Measurements from ENCODE around the gene CREBL2. TPM values are rescaled to one million over a fixed set of nuclear protein-coding genes. Genes with fewer than 3 reads are reported as not detected.

Gene CREBL2
- total and polyA plus RNA-seq, 10 of the 15 experiments (the other 5 are each of a cell fraction or from before 2014, with no cell fraction given), result 4.6 to 19.1 (median 13.5) TPM

DNA sequence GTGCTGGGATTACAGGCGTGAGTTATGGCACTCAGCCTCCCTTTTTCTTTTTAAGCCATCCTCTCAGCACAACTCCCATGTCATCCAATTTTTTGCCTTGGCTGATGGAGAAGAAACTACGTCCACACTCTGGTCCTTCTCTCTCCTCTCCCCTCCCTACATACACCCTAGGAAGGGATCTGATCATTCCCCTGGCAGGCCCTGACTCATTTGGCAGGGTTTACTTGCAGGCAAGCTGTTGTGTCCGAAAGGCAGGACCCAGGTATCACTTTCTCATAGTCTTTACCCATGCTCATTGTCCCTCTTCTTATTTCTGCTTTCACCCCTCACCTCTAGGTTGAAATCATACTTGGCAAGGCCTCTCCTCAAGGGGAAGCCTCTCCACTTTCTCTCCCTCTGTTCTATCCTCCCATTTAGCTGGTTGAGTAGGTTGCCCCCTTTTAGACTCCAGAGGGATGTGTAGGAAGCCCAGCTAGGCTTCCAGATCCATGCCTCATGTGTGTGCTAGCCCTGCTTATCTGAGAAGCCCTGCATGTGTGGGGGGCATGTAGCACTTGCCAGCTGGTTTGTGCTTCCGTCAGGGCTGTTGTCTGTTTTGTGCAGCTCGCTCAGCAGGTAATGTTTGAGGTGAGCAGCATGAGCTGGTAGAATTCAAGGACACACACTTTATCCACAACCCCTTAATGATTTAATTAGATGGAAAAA lies 69.5 kb downstream of the CREBL2 start:
- in situ Hi-C loops (cut with MboI), result no loop called here
- Histone ChIP-seq H3K4me2 (ENCODE audit: control insufficient read depth, insufficient read depth) (no peak overlapping the region), H3K27me3 (replicated peaks in 1 of 2; ENCODE audit: control insufficient read depth in 2 of 2, insufficient read depth in 2 of 2, low read length in 1 of 2) (no peaks in the 10 kb centered on the region), H3K4me1 (ENCODE audit: control insufficient read depth, insufficient read depth, low read length) (peaks cover 3% of the 10 kb centered on the region; the same call in 1 of the 2 replicates), H3K9ac (ENCODE audit: control insufficient read depth, insufficient read depth, low read length) (no peak overlapping the region), H2AFZ (ENCODE audit: control insufficient read depth, low read depth, low read length) (no peak overlapping the region), H3K27ac (ENCODE audit: control insufficient read depth, insufficient read depth) (no peak overlapping the region), H3K4me3 (no peak overlapping the region), H3K79me2 (ENCODE audit: control insufficient read depth, insufficient read depth, low read length) (no peaks in the 10 kb centered on the region), H3K9me3 (replicated peaks; ENCODE audit: control insufficient read depth, insufficient read depth, low read length) (no peaks in the 10 kb centered on the region), H3K36me3 (ENCODE audit: control insufficient read depth in 2 of 2, insufficient read depth in 2 of 2, low read length in 1 of 2) (no peaks in the 10 kb centered on the region), H4K20me1 (ENCODE audit: control insufficient read depth, insufficient read depth) (no peaks in the 10 kb centered on the region)
- intact Hi-C loops (cut with micrococcal nuclease; ENCODE audit: unreplicated experiment), result no loop called here
- TF ChIP-seq PAX5 (IDR thresholded peaks at IDR 0.05; ENCODE audit: borderline replicate concordance, low read depth, low read length) (no peak), POU2F2 (IDR thresholded peaks at IDR 0.05; ENCODE audit: borderline replicate concordance, low read depth, low read length) (no peak), YBX1 (IDR thresholded peaks at IDR 0.05) (no peak), CBFB (IDR thresholded peaks at IDR 0.05; ENCODE audit: low read depth) (no peak), TAF1 (IDR thresholded peaks at IDR 0.05; ENCODE audit: borderline replicate concordance, low read depth, low read length) (no peak), RAD51 (IDR thresholded peaks at IDR 0.05) (no peak)
- WGBS (ENCODE audit: insufficient coverage, insufficient replicate concordance, low lambda C conversion rate, missing lambda C conversion rate), result 96% methylated on average over 5 of the region's 5 CpGs
- no peak for DNase-seq (ENCODE audit: low read depth, low spot score)
- ChIA-PET CTCF (interaction anchor here (1.1 to 1.8 kb wide), 2 partner anchors 9 to 56 kb away, joined by 4 to 5 read pairs; no protein-coding TSS in a partner anchor), SMC1A (ENCODE audit: uncharacterized antibody, unreplicated experiment) (interaction anchor here (0.6 to 1.8 kb wide), 5 partner anchors 9 to 22 kb away, joined by 3 to 9 read pairs (median 4); no protein-coding TSS in a partner anchor), POLR2A (interaction anchor here (0.5 to 1.7 kb wide), 3 partner anchors 10 to 127 kb away, joined by 3 to 5 read pairs (median 3); no protein-coding TSS in a partner anchor), RAD21 (ENCODE audit: unreplicated experiment) (interaction anchor here (0.6 kb wide), 1 partner anchor 29 kb away, joined by 4 read pairs; no protein-coding TSS in a partner anchor)
- ATAC-seq, result no peak
- no TSS peak for BruUV-seq (replicated peaks)
- FAIRE-seq, result no peak

DNA sequence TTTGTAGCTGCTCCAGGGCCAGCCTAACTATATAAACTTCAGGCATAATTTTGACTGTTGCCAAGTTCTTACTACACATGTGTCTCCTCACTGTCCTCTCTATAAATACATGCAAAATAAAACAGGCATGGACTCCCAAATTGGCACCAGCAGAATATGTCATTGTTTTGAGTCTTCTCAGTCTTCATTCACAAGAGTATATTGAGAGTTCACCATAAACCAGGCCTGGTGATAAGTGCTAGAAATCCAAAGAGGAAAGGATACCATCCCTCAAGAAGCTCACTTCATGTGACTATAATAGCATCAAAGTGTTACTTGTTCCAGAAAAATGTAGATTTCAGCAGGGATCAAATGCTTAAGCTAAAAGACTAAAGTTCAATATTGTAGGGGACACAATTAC lies 70.6 kb downstream of the CREBL2 start:
- Histone ChIP-seq H2AFZ (ENCODE audit: control insufficient read depth, low read depth, low read length) (no peak overlapping the region), H3K4me3 (no peak overlapping the region), H3K9ac (ENCODE audit: control insufficient read depth, insufficient read depth, low read length) (no peak overlapping the region), H3K4me2 (ENCODE audit: control insufficient read depth, insufficient read depth) (no peak overlapping the region), H3K27ac (ENCODE audit: control insufficient read depth, insufficient read depth) (no peak overlapping the region), H3K36me3 (ENCODE audit: control insufficient read depth in 2 of 2, insufficient read depth in 2 of 2, low read length in 1 of 2) (no peaks in the 10 kb centered on the region), H3K9me3 (replicated peaks; ENCODE audit: control insufficient read depth, insufficient read depth, low read length) (no peaks in the 10 kb centered on the region), H3K79me2 (ENCODE audit: control insufficient read depth, insufficient read depth, low read length) (no peaks in the 10 kb centered on the region), H3K27me3 (replicated peaks in 1 of 2; ENCODE audit: control insufficient read depth in 2 of 2, insufficient read depth in 2 of 2, low read length in 1 of 2) (no peaks in the 10 kb centered on the region), H3K4me1 (ENCODE audit: control insufficient read depth, insufficient read depth, low read length) (no peaks in the 10 kb centered on the region), H4K20me1 (ENCODE audit: control insufficient read depth, insufficient read depth) (no peaks in the 10 kb centered on the region)
- ChIA-PET CTCF (interaction anchor here (0.7 to 2.0 kb wide), 5 partner anchors 12 to 230 kb away, joined by 3 to 8 read pairs (median 3); partner anchors contain the start of gene GPR19), POLR2A (interaction anchor here (1.8 kb wide), 1 partner anchor 11 kb away, joined by 18 read pairs; no protein-coding TSS in a partner anchor), SMC1A (ENCODE audit: uncharacterized antibody, unreplicated experiment) (interaction anchor here (0.6 to 1.8 kb wide), 6 partner anchors 8 to 54 kb away, joined by 3 to 9 read pairs (median 4); no protein-coding TSS in a partner anchor), RAD21 (ENCODE audit: unreplicated experiment) (interaction anchor here (0.6 to 1.1 kb wide), 2 partner anchors 11 to 20 kb away, joined by 3 read pairs; no protein-coding TSS in a partner anchor)
- DNase-seq (ENCODE audit: low read depth, low spot score) (no peak), ATAC-seq (no peak), FAIRE-seq (no peak)
- intact Hi-C loops (cut with micrococcal nuclease; ENCODE audit: unreplicated experiment), result no loop called here
- in situ Hi-C loops (cut with MboI), result no loop called here
- BruUV-seq (replicated peaks), result no TSS peak
- no peak for TF ChIP-seq HDGF (IDR thresholded peaks at IDR 0.05)
- TF ChIP-seq ZNF622 (IDR thresholded peaks at IDR 0.05), result no peak

All from GM12878 (cell line).